Stimulated activated CD8-positive, alpha-beta memory T cell treated with anti-CD3 and anti-CD28 coated beads, Interleukin-7, amount 100 ng/mL, for 24 hours (primary cell): ENCODE results near the gene EIF3J.
A peak's percentile ranks its signal among the peaks of the same experiment; 100 is the strongest.
"Not testable (repeated sequence)": the region's sequence is repeated elsewhere in the genome, so short reads cannot be mapped to it uniquely, and the experiment has no call there.

Experiments used
- DNase-seq: peaks from one replicate; pipeline ENCODE4 v3.0.0-alpha.2; 2020; ENCODE audit warnings: low read depth

EIF3J gene

DNA sequence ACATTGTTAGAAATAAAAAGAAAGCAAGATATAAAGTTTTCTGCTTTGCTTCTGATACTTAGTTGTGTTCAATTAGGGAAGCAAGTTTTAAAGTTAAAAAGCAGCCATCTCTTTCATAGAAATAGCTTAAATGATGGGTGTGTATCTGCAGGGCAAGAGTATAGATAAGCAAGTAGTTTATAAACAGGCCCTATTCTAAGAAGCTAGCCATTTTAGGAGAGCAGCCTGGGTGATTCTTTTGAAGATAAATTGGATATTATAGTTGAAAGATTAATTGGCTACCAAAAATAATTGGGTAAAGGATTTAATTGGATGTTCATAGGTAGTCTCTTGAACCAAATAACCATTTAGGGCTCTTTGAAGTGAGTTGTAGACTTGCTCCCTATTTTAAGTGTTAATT, 5.6 kb downstream of the EIF3J start:
- DNase-seq: no peak

GRCh38 chr15:44544745-44545144, 7.8 kb downstream of the EIF3J start:
- DNase-seq: not testable (repeated sequence)

DNA sequence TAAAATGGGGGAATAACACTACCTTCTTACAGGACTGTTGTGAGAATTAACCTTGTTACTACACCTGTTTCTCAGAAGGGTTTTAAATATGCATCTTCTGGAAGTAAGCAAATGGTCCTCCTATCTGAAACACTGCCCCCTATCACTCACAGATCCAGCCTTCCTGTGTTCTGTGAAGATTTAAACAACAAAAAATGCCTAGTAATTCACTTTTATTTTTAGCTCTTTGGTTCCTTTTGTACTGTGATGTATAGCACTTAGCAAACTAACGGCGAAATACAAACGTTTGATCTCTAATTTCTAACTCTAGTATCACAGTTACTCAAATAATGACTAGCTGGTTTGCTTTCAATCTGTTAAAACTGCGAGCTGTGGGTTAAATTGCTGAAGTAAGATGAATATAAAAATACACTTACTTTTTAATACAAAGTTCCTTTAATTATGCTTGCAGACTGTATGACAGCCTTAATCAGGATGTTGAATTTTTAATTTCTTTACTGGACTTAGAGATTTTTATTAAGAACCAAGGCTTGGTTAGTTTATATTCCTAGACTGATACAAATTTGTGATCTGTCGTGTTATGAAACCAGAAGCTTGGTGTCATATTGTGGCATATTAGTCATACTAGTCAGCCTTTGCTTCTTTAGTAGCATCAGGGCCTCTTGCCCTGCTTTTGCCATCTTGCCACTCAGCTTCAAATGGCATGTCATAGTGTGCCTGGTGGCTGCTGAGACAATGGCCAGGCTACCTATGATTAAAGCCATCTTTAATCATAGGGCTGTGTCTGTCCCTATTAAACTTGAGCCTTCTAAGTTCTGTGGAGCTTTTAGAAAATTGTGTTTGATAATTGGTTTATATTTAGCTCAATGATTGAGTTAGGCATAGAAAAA, 9.2 kb downstream of the EIF3J start:
- DNase-seq: no peak

- not testable (repeated sequence) for DNase-seq
Observed at GRCh38 chr15:44549152-44549551, 12.2 kb downstream of the EIF3J start.

- no peak for DNase-seq
Observed at GRCh38 chr15:44550256-44550655, 13.3 kb downstream of the EIF3J start.

DNA sequence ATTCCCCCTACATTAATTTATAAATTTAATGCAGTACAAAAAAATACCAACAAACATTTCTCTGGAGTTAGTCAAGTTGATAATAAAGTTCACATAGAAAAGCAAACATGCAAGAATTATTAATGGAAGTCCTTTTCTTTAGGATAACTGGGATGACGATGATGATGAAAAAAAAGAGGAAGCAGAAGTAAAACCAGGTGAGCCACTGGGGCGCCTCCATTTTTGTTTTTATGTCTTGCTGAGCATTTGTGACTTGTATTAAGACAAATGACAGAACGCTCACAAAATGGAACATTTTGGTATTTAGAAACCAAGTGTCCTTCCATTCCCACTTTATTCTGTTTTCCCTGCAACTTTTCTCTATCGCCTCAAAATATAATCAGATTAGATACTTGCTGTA, 13.8 kb downstream of the EIF3J start:
- no peak for DNase-seq

GRCh38 chr15:44554934-44555723, 18.2 kb downstream of the EIF3J start:
- DNase-seq: no peak

GRCh38 chr15:44560926-44561325, 24.0 kb downstream of the EIF3J start:
- not testable (repeated sequence) for DNase-seq

GRCh38 chr15:44565387-44566154, 28.6 kb downstream of the EIF3J start:
- DNase-seq: no peak

DNA sequence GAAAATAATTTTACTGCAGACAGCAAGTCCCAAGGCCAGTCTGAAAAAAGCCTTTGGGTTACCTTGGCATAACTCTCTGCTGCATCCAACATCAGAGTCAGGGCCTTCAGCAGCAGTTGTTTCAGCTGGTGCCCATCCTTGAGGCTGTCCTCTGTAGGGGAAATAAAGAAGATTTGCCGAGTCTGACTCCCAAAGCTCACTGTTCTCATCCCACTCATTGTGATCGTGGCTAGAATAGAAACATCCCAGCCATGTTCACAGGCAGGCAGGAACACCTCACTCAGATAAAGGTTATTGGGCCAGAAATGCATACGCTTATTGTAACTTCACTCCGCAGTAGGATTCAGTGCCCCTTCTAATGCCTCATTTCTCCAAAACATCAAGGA, 29.2 kb downstream of the EIF3J start:
- no peak for DNase-seq

- DNase-seq: no peak
Observed at GRCh38 chr15:44568338-44568737, 31.4 kb downstream of the EIF3J start.

DNA sequence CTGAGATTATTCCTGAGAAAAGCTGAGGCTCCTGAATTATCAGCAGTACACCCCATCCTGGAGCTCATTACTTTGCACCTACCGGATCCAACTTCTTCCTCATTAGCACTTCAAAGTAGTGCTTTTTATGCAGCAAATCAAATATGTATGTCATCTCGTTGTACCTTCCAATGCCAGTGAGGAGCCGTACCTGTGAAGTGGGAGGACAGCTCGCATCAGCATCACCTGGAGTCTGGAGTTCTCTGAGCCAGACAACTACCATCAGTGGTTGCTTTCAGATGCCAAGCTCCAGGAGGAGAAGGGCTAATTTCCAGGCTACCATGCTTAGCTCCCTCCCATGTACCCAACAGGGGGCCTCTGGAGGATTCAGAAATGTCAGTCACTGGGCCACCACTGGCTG, 32.4 kb downstream of the EIF3J start:
- no peak for DNase-seq

DNA sequence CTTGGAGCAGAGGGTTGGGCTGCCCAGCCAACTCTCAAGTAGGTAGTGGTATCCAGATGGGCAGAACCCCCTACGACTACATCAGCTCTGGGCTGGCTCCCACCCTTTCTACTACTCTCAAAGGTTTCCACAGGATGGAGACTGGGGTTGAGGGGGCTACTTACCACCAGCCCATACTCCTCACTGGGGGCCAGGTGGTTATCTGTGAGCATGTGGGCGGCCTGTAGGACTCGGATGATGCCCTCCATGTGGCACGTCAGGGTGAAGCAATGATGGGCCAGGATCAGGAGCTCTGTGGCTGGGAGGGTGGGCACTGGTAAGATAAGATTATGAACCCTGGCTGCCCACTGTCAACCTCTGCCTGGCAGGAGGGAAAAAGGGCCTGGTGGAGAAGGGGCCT, 33.4 kb downstream of the EIF3J start:
- no peak for DNase-seq

- DNase-seq: no peak
Observed at GRCh38 chr15:44573386-44573785, 36.4 kb downstream of the EIF3J start.

- no peak for DNase-seq
Observed at GRCh38 chr15:44574734-44575133, 37.8 kb downstream of the EIF3J start.

- no peak for DNase-seq
Observed at GRCh38 chr15:44580105-44580504, 43.2 kb downstream of the EIF3J start.

- DNase-seq: peak; percentile 25
Observed at GRCh38 chr15:44584162-44584749, 47.3 kb downstream of the EIF3J start.

GRCh38 chr15:44585633-44586032, 48.7 kb downstream of the EIF3J start:
- no peak for DNase-seq

DNA sequence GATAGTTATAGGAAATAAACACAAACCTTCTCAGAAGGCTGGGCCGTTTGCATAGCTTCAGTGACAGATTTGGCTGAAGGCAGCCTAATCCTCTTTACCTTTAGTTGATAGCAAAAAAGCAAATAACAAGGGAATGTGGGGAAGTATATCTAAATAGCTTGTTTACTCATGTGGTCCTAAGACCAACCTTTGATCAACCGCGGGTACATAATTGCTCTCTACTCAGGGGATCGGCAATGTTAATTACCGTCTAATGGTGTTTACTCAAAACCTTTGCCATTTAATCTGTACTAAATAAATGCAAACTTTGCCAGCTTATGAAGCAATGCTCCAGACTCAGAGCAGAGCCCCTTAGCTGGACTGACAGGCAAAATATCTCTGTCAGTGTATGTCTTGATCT, 51.6 kb downstream of the EIF3J start:
- DNase-seq: no peak

DNA sequence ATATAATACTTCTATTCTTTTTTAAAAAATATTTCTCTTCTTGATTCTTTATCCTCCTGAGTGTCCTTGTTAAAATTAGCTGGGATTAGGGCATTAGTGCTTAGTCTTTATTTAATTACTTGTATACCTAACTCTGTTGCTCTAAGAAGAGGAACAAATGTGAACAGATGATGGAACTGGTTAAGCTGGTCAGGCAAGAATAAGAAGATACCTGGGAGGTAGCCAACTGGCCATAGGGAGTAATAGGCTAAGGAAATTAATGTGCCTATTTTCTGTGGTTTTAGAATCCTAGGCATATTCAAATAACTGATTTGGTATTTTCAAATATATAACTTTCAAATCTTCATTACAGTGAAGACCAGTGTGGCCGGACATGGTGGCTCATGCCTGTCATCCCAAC, 54.4 kb downstream of the EIF3J start:
- DNase-seq: no peak

DNA sequence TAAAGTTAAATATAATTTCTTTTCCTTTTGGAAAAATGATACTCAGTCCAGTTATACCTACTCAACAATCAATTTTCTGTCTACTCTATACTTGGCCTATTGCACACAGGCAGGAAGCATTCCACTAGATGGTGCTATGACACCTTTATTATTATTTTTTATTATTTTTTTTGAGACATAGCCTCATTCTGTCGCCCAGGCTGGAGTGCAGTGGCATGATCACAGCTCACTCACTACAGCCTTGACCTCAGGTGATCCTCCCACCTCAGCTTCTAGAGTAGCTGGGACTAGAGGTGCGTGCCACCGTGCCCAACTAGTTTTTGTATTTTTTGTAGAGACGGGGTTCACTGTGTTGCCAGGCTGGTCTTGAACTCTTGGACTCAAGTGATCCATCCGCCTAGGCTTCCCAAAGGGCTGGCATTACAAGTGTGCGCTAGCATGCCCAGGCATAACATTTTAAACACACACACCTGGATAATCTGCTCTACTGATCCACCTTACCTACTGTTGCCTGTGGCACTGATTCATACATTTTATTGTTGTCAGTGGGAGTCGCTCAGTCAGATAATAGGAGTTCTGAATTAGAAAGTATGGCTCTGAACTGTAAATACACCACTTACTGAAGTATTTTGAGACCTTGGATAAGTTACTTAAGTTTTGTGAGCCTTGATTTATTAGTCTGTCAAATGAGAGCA, 56.2 kb downstream of the EIF3J start:
- no peak for DNase-seq

DNA sequence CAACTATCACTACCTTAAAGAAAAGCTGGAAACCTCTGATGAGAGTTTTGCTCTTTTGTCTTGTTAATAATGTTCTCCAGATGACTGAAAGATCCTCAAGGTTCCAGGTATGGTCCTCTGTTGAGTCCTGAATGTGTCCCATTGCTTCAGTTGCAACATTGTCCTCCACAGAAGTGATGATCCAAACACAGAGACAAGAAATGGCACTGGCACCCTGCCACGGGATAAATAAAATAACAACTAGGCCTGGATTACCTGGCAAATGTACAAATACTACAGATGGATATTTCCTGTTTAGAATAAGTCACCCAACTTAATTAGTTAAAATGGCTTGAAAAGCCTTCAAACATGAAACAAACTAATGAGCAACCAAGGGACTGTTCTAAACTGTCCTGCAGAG, 58.3 kb downstream of the EIF3J start:
- no peak for DNase-seq
